ENCODE measurements around the gene IL1B.

DNA sequence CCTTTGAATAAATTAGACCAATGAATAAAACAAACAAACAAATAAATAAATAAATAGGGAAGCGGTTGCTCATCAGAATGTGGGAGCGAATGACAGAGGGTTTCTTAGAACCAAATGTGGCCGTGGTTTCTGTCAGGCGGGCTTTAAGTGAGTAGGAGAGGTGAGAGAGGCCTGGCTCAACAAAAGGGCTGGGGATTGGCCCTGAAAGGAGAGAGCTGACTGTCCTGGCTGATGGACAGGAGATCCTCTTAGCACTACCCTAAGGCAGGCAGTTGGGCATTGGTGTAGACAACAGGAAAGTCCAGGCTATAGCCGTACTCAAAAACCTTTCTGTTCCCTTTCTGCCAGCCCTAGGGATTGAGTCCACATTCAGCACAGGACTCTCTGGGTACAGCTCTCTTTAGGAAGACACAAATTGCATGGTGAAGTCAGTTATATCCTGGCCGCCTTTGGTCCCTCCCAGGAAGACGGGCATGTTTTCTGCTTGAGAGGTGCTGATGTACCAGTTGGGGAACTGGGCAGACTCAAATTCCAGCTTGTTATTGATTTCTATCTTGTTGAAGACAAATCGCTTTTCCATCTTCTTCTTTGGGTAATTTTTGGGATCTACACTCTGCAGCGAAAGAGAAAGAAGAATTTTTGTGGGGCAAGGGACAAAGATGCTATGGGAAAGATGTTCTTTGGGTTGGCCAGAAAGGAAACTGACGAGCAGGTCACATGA is 6.5 kb downstream of the IL1B start:
- TF ChIP-seq POLR2AphosphoS5 (IDR thresholded peaks at IDR 0.05; ENCODE audit: low read depth, low read length) (no peak), FOXP2 (optimal IDR thresholded peaks at IDR 0.05; ENCODE audit: borderline replicate concordance, extremely low read depth, extremely low read length, insufficient read depth) (no peak)
